ENCODE measurements around the gene TMEM187.

DNA sequence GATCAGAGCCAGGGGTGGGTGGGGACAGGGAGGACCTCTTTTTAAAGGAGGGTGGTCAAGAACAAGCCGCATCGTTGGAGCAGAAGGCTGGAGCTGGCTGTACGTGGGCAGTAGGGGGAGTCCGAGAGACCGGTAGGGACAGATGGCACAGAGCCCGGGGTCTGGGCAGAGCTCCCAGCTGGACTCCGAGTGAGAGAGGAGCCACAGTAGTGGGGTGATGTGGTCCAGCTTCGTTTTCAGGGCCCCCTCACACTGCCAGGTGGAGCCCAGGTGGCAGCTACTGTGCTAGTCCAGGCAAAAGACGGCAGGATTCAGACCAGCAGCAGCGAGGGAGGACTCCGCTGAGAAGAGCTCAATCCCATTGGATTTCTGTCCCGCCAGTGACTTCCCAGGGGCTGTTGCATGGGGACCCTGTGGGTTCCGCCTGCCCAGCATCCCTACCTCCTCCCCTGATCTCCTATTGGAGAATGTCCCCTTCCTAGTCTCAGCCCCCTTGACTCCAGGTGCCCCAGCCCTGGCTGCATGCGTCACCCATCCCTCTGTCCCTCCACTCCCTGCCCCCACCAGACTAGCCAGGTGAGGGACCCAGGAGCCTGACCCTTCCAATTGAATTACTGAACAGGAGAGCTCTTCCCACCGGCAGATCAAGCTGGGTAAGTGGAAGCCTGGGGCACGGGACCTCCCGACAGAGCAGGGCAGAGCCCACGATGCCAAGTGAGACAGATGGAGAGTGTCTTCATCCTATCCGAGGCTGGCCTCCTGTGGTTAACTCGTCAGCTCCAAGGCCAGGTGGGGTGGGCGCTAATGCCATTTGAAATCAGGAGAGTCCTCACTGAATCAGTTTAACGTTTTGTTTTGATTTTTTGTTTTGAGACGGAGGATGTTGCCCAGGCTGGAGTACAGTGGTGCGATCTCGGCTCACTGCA, 49.4 kb upstream of the TMEM187 start:
- TF ChIP-seq, protein P1, sequence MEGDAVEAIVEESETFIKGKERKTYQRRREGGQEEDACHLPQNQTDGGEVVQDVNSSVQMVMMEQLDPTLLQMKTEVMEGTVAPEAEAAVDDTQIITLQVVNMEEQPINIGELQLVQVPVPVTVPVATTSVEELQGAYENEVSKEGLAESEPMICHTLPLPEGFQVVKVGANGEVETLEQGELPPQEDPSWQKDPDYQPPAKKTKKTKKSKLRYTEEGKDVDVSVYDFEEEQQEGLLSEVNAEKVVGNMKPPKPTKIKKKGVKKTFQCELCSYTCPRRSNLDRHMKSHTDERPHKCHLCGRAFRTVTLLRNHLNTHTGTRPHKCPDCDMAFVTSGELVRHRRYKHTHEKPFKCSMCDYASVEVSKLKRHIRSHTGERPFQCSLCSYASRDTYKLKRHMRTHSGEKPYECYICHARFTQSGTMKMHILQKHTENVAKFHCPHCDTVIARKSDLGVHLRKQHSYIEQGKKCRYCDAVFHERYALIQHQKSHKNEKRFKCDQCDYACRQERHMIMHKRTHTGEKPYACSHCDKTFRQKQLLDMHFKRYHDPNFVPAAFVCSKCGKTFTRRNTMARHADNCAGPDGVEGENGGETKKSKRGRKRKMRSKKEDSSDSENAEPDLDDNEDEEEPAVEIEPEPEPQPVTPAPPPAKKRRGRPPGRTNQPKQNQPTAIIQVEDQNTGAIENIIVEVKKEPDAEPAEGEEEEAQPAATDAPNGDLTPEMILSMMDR (IDR thresholded peaks at IDR 0.05) = peak; percentile 38
- TF ChIP-seq EZH2 (IDR thresholded peaks at IDR 0.05) = no peak
- TF ChIP-seq EZH2phosphoT487 (IDR thresholded peaks at IDR 0.05) = no peak

Data from neural progenitor cell (in vitro differentiated cells).